Ishikawa (cell line): ENCODE results near the gene ARHGAP26.

ENCODE experiments used
- CEBPB ChIP-seq: IDR thresholded peaks from 2 replicates; pipeline ENCODE4 v1.6.1; 2012
- CREB1 ChIP-seq: IDR thresholded peaks from 2 replicates; pipeline ENCODE4 v1.6.1; 2012; ENCODE audit warnings: low read depth
- EGR1 ChIP-seq: IDR thresholded peaks from 2 replicates; pipeline ENCODE4 v1.6.1; 2012
- EP300 ChIP-seq: IDR thresholded peaks from 2 replicates; pipeline ENCODE4 v1.6.1; 2012; ENCODE audit warnings: borderline replicate concordance
- FOXM1 ChIP-seq: IDR thresholded peaks from 2 replicates; pipeline ENCODE4 v1.6.1; 2012; ENCODE audit warnings: low read depth, borderline replicate concordance
- NFIC ChIP-seq: IDR thresholded peaks from 2 replicates; pipeline ENCODE4 v1.6.1; 2012
- RAD21 ChIP-seq: IDR thresholded peaks from 2 replicates; pipeline ENCODE4 v1.6.1; 2012; ENCODE audit warnings: low read depth
- TAF1 ChIP-seq: IDR thresholded peaks from 2 replicates; pipeline ENCODE4 v1.6.1; 2012; ENCODE audit warnings: low read depth, mild to moderate bottlenecking
- TCF12 ChIP-seq: IDR thresholded peaks from 2 replicates; pipeline ENCODE4 v1.6.1; 2012; ENCODE audit warnings: low read depth
- TEAD4 ChIP-seq: IDR thresholded peaks from 2 replicates; pipeline ENCODE4 v1.6.1; 2012
- YY1 ChIP-seq: IDR thresholded peaks from 2 replicates; pipeline ENCODE4 v1.6.1; 2012; ENCODE audit warnings: low read depth
- ZBTB7A ChIP-seq: IDR thresholded peaks from 2 replicates; pipeline ENCODE4 v1.6.1; 2012; ENCODE audit warnings: low read depth
- TF ChIP-seq, protein P1 (sequence below): IDR thresholded peaks from 2 replicates; pipeline ENCODE4 v1.6.1; 2012
- TF ChIP-seq, protein P2 (sequence below): IDR thresholded peaks from 2 replicates; pipeline ENCODE4 v1.6.1; 2012
- TF ChIP-seq, protein P3 (sequence below): IDR thresholded peaks from 2 replicates; pipeline ENCODE4 v1.6.1; 2012; ENCODE audit warnings: low read depth, mild to moderate bottlenecking

Gene ARHGAP26, protein sequence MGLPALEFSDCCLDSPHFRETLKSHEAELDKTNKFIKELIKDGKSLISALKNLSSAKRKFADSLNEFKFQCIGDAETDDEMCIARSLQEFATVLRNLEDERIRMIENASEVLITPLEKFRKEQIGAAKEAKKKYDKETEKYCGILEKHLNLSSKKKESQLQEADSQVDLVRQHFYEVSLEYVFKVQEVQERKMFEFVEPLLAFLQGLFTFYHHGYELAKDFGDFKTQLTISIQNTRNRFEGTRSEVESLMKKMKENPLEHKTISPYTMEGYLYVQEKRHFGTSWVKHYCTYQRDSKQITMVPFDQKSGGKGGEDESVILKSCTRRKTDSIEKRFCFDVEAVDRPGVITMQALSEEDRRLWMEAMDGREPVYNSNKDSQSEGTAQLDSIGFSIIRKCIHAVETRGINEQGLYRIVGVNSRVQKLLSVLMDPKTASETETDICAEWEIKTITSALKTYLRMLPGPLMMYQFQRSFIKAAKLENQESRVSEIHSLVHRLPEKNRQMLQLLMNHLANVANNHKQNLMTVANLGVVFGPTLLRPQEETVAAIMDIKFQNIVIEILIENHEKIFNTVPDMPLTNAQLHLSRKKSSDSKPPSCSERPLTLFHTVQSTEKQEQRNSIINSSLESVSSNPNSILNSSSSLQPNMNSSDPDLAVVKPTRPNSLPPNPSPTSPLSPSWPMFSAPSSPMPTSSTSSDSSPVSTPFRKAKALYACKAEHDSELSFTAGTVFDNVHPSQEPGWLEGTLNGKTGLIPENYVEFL

DNA sequence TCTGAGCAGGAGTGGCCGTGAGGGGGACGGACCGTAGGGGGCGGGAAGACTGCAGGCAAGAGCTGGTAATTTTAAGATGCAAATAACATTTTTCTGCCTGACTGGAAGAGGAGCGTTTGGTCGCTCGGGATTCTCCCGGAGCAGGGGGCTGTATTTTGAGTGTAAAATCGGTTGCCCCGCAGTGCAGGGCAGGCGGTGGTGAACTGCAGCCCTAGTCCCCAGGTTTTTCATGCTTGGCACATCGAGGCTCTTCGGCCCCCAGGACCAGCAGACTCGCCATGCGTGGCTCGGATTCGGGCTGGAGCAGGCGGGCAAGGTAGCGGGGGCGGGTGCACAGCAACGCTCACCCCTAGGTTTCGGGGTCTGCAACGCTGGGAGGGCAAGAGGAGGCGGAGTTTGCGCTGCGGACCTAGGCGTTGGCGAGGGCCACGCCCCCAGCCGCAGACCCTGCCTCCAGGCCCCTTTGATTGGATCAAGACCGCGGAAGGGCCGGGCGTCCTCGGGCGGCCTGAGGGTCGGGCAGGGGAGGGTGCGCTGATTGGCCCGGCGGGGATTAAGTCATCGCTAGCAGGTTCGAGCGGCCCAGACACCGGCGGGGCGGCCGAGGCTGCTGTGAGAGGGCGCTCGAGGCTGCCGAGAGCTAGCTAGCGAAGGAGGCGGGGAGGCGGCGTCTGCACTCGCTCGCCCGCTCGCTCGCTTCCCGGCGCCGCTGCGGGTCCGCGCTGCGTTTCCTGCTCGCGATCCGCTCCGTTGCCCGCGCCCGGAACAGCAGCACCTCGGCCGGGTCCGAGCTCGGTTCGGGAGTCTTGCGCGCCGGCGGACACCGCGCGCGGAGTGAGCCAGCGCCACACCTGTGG is at the start of gene ARHGAP26:
ARHGAP26 (plus strand) TSS at position 585 of the 857 bp plus-strand sequence. CDS start 385 bp downstream, outside the sequence.
- TF ChIP-seq ZBTB7A (peak; percentile 79), FOXM1 (no peak), TCF12 (no peak), TEAD4 (no peak), RAD21 (peak; percentile 34; the same call in 1 of the 2 replicates), EP300 (no peak), YY1 (peak; percentile 47; the same call in 1 of the 2 replicates), CREB1 (0 out of 2 replicates have a peak, but pooled peaks have one; percentile 32), EGR1 (no peak), NFIC (no peak), TAF1 (peak; percentile 70; the same call in 1 of the 2 replicates), CEBPB (no peak)
- TF ChIP-seq, protein P1, sequence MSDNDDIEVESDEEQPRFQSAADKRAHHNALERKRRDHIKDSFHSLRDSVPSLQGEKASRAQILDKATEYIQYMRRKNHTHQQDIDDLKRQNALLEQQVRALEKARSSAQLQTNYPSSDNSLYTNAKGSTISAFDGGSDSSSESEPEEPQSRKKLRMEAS, result peak; percentile 11; the same call in 1 of the 2 replicates
- TF ChIP-seq, protein P2, sequence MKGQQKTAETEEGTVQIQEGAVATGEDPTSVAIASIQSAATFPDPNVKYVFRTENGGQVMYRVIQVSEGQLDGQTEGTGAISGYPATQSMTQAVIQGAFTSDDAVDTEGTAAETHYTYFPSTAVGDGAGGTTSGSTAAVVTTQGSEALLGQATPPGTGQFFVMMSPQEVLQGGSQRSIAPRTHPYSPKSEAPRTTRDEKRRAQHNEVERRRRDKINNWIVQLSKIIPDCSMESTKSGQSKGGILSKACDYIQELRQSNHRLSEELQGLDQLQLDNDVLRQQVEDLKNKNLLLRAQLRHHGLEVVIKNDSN, result no peak
- TF ChIP-seq, protein P3, sequence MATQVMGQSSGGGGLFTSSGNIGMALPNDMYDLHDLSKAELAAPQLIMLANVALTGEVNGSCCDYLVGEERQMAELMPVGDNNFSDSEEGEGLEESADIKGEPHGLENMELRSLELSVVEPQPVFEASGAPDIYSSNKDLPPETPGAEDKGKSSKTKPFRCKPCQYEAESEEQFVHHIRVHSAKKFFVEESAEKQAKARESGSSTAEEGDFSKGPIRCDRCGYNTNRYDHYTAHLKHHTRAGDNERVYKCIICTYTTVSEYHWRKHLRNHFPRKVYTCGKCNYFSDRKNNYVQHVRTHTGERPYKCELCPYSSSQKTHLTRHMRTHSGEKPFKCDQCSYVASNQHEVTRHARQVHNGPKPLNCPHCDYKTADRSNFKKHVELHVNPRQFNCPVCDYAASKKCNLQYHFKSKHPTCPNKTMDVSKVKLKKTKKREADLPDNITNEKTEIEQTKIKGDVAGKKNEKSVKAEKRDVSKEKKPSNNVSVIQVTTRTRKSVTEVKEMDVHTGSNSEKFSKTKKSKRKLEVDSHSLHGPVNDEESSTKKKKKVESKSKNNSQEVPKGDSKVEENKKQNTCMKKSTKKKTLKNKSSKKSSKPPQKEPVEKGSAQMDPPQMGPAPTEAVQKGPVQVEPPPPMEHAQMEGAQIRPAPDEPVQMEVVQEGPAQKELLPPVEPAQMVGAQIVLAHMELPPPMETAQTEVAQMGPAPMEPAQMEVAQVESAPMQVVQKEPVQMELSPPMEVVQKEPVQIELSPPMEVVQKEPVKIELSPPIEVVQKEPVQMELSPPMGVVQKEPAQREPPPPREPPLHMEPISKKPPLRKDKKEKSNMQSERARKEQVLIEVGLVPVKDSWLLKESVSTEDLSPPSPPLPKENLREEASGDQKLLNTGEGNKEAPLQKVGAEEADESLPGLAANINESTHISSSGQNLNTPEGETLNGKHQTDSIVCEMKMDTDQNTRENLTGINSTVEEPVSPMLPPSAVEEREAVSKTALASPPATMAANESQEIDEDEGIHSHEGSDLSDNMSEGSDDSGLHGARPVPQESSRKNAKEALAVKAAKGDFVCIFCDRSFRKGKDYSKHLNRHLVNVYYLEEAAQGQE, result no peak

DNA sequence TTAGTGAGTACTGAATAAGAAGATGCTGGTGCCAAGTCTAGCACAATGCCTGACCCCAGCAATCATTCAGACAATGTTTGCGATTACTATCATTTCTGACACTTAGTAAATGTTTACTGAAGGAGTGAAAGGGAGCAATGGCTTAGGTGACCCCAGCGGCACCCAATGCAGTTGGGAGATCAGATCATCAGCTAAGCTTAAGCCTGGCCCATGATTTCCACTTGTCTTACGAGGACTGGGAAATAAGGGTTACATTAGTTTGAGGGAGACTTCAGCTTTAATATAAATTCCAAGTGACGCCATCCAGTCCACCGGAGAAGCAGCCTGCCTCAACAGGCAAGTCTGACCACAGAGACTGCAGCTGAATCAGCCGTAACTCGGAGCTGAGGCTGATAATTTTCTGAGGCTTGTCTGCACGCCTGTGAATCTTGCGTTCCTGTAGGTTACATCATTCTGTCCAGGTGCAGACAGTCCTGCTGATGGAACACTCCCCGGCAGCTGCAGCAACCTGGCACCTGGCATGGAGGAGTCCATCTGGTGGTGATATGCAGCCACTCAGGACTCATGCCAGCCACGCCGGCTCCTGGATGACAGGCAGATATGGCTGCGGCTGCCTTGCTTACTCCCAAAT is 49.4 kb upstream of the ARHGAP26 start:
- no peak for TF ChIP-seq ZBTB7A
- TF ChIP-seq CEBPB, result no peak
- TF ChIP-seq TAF1, result no peak
- TF ChIP-seq RAD21, result no peak
- TF ChIP-seq EP300, result no peak
- TF ChIP-seq TEAD4, result no peak
- no peak for TF ChIP-seq FOXM1

DNA sequence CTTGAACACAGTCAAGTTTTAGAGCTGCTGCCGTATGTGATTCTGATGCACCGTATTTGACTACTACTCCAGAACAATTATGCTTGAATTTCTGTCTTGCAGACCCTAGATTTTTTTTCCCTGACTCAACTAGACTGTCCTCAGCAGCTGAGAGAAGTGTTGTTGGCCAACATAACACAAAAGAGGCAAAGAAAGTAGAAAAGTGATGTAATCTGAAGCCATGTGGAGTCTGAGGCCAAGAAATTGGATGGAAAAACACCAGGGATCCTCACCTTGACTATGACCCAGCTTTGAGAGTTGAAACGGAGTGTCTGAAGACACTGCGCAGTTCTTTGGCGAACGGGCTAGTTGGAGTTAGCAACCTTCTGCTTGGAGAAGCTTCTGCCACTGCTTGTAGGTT is 48.0 kb upstream of the ARHGAP26 start:
- TF ChIP-seq, protein P1, result no peak
- TF ChIP-seq CEBPB (no peak), ZBTB7A (no peak), EP300 (no peak), NFIC (no peak), FOXM1 (no peak), CREB1 (no peak), TCF12 (no peak), RAD21 (no peak), TEAD4 (no peak), TAF1 (no peak), EGR1 (no peak), YY1 (no peak)
- TF ChIP-seq, protein P3, result no peak
- TF ChIP-seq, protein P2, result no peak

DNA sequence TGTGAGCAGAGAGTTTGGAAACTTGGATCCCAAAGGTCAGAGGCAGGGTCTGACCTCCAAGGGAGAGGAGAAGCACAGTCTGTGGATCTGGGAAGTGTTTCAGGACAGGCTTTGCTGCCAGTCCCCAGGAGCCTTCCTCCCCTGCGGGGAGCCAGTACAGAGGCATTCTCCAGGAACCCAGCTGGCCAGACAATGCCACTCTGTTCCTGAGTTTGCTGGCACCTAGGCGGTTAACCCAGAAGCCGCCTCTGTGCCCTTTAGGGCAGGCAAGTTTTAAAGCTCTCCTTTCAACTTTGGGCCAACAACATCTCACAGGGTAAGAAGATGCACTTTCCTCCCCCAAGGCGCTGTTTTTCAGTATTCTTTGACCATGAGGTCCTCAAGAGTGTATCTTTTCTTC is 47.3 kb upstream of the ARHGAP26 start:
- TF ChIP-seq, protein P2, result no peak
- no peak for TF ChIP-seq RAD21
- TF ChIP-seq EGR1, result no peak
- TF ChIP-seq EP300, result no peak
- no peak for TF ChIP-seq YY1
- no peak for TF ChIP-seq TCF12
- TF ChIP-seq CREB1, result no peak
- TF ChIP-seq ZBTB7A, result no peak
- TF ChIP-seq, protein P1, result no peak
- TF ChIP-seq, protein P3, result no peak
